GM19463 (cell line): ENCODE data around the gene DGKD.

Source experiments
- ATAC-seq: cut with Tn5 transposase; IDR thresholded peaks from one replicate; pipeline ENCODE4 v1.9.1; 2021; ENCODE audit warnings: mild to moderate bottlenecking, moderate library complexity; ENCODE audit not compliant: unreplicated experiment

The DGKD gene

GRCh38 chr2:233455006-233455405, 100.7 kb downstream of the DGKD start:
- ATAC-seq, result no peak

- no peak for ATAC-seq
These were observed 101.2 kb downstream of the DGKD start for GRCh38 chr2:233455491-233455890.

- no peak for ATAC-seq
These were observed 101.8 kb downstream of the DGKD start for GRCh38 chr2:233456111-233456510.

- no peak for ATAC-seq
These were observed 102.6 kb downstream of the DGKD start for GRCh38 chr2:233456934-233457333.

GRCh38 chr2:233457356-233457755, 103.1 kb downstream of the DGKD start:
- ATAC-seq, result no peak

- ATAC-seq, result no peak
These were observed 103.8 kb downstream of the DGKD start for GRCh38 chr2:233458031-233458610.

GRCh38 chr2:233458826-233459225, 104.5 kb downstream of the DGKD start:
- ATAC-seq, result no peak

DNA sequence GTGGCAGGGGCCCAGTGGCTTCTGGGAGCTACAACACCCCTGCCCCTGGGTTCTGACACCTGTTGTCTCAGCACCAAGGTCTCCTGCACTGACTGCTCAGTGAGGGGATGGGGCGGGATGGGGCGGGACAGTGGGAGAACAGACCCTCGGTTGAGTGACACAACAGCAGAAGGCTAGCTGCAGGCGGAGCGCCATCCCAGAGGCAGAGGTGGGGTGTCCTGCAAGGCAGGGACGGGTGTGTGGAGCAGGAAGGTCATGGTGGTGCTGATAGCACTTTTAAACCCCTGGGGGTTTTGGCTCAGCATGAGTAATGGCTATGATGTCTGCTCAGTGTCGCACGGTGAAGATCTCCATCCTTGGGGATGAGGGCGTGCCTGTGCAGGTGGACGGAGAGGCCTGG, 105.1 kb downstream of the DGKD start:
- no peak for ATAC-seq

GRCh38 chr2:233460726-233461441, 106.6 kb downstream of the DGKD start:
- no peak for ATAC-seq

DNA sequence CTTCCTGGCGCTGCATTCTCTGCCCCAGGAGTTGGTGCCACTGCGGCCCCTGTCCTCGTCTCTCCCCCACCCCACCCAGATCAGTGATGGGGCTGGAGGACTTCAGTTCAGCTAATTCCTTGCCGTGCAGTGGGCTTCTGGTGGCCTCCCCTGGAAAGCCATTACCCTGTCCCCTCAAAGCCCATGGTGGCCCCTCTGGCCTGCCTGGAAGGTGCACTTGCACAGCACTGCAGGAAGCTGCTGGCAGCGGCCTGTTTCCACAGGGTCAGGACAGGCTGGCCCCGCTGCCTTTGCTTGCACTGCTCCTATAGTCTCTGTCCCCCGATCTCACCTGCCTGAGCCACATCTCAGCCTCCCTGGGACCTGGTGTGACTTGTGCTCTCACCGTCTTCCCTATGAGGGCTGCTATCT, 107.2 kb downstream of the DGKD start:
- no peak for ATAC-seq

DNA sequence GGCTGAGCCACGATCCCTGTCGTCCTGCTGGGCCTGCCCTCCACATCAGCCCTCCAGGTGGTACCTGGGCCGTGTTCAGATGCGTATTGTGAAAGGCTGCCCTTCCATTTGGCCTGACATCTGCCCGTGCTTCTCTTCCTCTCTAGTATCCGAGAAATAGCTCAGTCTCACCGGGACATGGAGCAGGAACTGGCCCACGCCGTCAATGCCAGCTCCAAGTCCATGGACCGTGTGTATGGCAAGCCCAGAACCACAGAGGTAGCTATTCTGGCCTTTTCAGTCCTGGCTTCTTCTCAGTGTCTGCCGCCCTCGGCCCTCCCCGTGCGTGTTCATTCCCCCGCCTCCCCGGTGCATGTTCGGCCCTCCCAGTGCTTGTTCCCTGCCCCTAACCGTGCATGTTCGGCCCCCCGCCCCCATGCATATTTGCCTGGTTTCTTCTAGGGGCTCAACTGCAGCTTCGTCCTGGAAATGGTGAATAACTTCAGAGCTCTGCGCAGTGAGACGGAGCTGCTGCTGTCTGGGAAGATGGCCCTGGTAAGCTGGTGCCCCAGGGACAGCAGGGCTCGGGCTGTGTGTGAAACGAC, 108.0 kb downstream of the DGKD start:
- ATAC-seq, result no peak

DNA sequence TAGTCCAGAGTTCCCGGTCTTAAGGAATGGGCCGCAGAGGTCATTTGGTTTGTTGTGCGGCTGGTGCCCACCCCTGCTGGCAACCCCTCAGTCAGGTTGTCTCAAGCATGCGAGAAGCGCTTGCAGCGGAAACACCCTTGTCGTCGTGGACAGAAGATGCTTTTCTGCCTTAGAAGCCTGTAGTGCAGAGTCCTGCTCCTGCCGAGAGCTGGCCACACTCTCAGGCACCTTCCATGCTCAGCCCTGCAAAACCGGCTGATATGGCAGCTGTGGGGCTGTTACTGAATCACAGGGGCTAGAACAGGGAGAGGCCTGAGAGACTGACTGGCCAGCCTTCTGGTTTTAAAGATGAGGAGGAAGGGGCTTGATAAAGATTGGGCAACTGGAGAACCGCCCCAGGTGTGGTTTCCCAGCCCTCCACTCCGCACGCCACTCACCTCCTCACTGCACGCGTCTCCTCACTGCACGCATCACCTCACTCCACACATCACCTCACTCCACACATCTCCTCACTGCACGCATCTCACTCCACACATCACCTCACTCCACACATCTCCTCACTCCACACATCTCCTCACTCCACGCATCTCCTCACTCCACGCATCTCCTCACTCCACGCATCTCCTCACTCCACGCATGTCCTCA, 108.7 kb downstream of the DGKD start:
- ATAC-seq, result no peak

GRCh38 chr2:233463586-233463985, 109.3 kb downstream of the DGKD start:
- no peak for ATAC-seq

- no peak for ATAC-seq
These were observed 109.8 kb downstream of the DGKD start for GRCh38 chr2:233464056-233464455.

DNA sequence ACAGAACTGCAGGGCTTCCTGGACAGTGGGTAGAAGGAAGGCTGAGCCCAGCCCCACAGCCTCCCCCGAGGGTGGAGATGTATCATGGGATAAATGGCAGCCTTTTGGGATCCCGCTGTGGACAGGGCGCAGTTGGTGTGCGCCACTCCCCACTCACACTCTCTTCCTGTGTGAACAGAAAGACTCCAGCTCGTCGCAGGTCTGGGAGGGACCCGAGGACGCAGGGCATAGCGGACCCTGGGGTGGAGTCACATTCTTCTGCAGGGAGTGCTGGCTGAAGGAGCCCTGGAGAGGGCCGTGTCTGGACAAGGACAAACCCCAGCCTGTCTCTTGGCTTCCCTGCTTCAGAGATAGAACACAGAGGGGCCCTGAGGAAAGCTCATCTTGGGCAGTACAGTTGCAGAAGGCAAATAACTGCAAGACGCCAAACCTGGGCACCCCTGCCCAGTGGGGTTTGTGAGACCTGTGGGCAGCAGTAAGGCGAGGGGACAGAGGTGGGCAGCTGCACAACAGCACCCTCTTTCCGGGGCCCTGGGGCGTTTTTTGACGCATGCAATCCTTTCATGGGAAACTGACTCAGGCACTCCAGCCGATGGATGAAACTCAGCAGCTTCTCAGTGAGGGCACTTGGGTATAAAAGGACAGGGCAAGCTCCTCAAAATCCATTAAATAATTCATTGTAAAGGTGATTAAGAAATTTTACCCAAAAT, 110.4 kb downstream of the DGKD start:
- ATAC-seq, result no peak

GRCh38 chr2:233466991-233467603, 112.8 kb downstream of the DGKD start:
- ATAC-seq, result no peak

DNA sequence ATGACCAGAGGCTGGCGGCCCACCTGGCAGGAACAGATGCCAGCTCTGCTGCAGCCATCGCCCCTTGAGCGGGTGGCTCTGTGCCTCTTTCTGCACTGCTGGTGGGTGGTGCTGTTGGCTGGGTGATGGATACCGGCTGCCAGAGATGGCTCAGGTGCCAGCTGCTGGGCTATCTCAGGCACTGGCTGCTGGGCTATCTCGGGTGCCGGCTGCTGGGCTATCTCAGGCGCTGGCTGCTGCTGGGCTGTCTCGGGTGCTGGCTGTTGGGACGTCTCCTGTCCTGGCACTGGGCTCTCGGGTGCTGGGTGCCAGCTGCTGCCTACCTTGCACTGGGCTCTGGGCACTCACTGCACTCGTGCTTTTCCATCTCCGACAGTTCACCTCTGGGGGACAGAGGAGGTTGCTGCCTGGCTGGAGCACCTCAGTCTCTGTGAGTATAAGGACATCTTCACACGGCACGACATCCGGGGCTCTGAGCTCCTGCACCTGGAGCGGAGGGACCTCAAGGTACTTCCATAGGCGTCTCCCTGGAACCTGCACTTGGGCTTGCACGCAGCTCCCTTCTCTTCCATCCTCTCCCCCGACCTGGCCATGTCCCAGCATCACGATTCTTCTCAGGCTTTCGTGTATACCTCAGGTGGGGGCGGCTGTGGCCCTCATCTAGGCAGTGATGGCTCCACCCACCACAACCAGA, 113.9 kb downstream of the DGKD start:
- ATAC-seq, result no peak

GRCh38 chr2:233468741-233469110, 114.4 kb downstream of the DGKD start:
- ATAC-seq, result no peak

DNA sequence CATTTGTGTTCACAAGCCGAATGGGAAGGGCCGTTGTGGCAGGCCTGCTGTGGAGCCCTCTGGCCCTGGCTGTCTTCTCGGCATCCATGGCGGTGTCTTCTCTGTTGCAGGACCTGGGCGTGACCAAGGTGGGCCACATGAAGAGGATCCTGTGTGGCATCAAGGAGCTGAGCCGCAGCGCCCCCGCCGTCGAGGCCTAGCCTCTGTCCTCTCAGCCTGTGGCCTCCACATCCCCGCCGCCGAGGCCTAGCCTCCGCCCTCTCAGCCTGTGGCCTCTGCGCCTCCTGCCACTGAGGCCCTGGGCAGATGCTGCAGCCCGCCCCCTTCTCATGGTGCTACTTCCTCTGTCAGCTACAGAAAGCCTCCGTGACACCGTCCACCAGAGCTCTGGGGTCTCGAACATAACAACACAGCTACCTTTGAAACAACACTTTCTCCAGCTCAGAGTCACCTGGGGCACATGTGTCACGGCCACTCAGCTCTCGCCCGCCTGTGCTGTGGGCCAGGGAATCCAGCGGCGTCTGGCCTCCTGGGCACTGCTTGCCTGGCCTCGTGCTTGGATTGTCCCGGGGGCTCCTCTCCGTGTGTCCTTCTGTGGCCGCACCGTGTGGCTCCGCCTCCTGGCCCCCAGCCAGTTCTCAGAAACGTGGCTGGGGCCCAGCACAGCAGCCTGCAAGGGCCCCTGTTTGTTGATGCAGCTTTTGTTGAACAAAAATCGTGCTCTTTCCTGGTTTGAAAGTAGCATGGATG, 115.1 kb downstream of the DGKD start:
- ATAC-seq, result no peak
